Effector memory CD8-positive, alpha-beta T cell (primary cell): Measurements from ENCODE around the gene LRRC45.

ENCODE experiments used
- ATAC-seq: fragments of 150-1000 bp; cut with Tn5 transposase; replicated peaks from 2 replicates; pipeline ENCODE4 v1.10.0; 2021; ENCODE audit warnings: mild to moderate bottlenecking, moderate library complexity
- DNase-seq, 3 experiments: peaks; one replicate each; pipeline ENCODE4 v3.0.0; 2021
- H3K27ac Mint-ChIP-seq, 2 donors: one replicate each; pipeline ENCODE4 v1.8.0; 2022; ENCODE audit warnings: mild to moderate bottlenecking in 2 of 2, mixed read lengths in 2 of 2, moderate library complexity in 2 of 2
- H3K27me3 Mint-ChIP-seq, 2 donors: one replicate each; pipeline ENCODE4 v1.8.0; 2022; ENCODE audit warnings: mixed read lengths in 2 of 2
- H3K36me3 Mint-ChIP-seq: one replicate; pipeline ENCODE4 v1.8.0; 2022; ENCODE audit warnings: mild to moderate bottlenecking, moderate library complexity, mixed read lengths; ENCODE audit not compliant: insufficient read depth
- H3K4me1 Mint-ChIP-seq, 2 donors: one replicate each; pipeline ENCODE4 v1.8.0; 2022; ENCODE audit warnings: low read depth in 2 of 2, mixed read lengths in 2 of 2
- H3K4me3 Mint-ChIP-seq, 2 donors: one replicate each; pipeline ENCODE4 v1.8.0; 2022; ENCODE audit warnings: mild to moderate bottlenecking in 2 of 2, mixed read lengths in 2 of 2, moderate library complexity in 2 of 2
- H3K9me3 Mint-ChIP-seq, 2 donors: one replicate each; pipeline ENCODE4 v1.8.0; 2022; ENCODE audit warnings: mixed read lengths in 2 of 2

Gene LRRC45

GRCh38 chr17:82008258-82008940 is 14.7 kb upstream of the LRRC45 start:
- H3K36me3 Mint-ChIP-seq: no peaks in the 10 kb centered on the region
- ATAC-seq: no peak
- no peak overlapping the region for H3K27ac Mint-ChIP-seq
- no peak for DNase-seq
- no peaks in the 10 kb centered on the region for H3K27me3 Mint-ChIP-seq
- H3K9me3 Mint-ChIP-seq: no peaks in the 10 kb centered on the region
- H3K4me3 Mint-ChIP-seq: no peak overlapping the region
- H3K4me1 Mint-ChIP-seq: peaks cover 3% of the 10 kb centered on the region in 2 donors

DNA sequence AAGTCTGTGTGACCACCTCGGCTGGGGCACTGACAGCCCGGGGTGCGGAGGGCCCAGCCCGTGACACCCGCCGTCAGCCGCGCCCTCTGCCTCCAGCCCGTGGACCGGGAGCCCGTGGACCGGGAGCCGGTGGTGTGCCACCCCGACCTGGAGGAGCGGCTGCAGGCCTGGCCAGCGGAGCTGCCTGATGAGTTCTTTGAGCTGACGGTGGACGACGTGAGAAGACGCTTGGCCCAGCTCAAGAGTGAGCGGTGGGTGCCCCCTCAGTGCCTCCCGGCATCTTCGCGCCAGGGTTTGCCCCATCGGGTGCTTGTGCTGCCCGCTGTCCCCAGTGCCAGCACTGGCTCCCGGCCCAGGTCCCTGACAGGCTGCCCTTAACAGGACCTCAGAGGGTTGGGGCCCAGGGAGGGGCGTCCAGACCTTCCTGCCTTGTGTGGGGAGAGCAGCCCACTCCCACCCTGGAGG is 14.1 kb upstream of the LRRC45 start:
- ATAC-seq (no peak), DNase-seq (no peak)
- H3K4me3 Mint-ChIP-seq: no peak overlapping the region
- peak overlapping the region; percentile 19 to 29 for H3K27ac Mint-ChIP-seq
- no peaks in the 10 kb centered on the region for H3K36me3 Mint-ChIP-seq
- peaks cover 3% of the 10 kb centered on the region in 2 donors for H3K4me1 Mint-ChIP-seq
- H3K9me3 Mint-ChIP-seq: no peaks in the 10 kb centered on the region
- no peaks in the 10 kb centered on the region for H3K27me3 Mint-ChIP-seq

DNA sequence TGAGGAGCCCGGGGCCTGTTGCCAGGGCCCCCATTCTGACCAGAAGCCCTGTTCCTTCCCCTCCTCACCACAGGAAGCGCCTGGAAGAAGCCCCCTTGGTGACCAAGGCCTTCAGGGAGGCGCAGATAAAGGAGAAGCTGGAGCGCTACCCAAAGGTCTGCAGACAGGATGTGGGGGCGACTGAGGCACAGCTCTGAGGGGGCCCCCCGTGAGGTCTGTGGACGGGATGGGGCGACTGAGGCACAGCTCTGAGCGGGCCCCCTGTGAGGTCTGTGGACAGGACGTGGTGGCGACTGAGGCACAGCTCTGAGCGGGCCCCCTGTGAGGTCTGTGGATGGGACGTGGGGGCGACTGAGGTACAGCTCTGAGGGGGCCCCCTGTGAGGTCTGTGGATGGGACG is 13.7 kb upstream of the LRRC45 start:
- H3K27ac Mint-ChIP-seq: peak overlapping the region; percentile 19 to 29
- H3K36me3 Mint-ChIP-seq: no peaks in the 10 kb centered on the region
- no peak for DNase-seq
- H3K9me3 Mint-ChIP-seq: no peaks in the 10 kb centered on the region
- no peaks in the 10 kb centered on the region for H3K27me3 Mint-ChIP-seq
- no peak for ATAC-seq
- H3K4me3 Mint-ChIP-seq: no peak overlapping the region
- peaks cover 3% of the 10 kb centered on the region in 2 donors for H3K4me1 Mint-ChIP-seq

- no peaks in the 10 kb centered on the region for H3K9me3 Mint-ChIP-seq
- ATAC-seq (no peak), DNase-seq (no peak)
- no peak overlapping the region for H3K27ac Mint-ChIP-seq
- peaks cover 2 to 3% of the 10 kb centered on the region in 2 donors for H3K4me1 Mint-ChIP-seq
- no peaks in the 10 kb centered on the region for H3K36me3 Mint-ChIP-seq
- no peaks in the 10 kb centered on the region for H3K27me3 Mint-ChIP-seq
- no peak overlapping the region for H3K4me3 Mint-ChIP-seq
These were observed 12.3 kb upstream of the LRRC45 start for GRCh38 chr17:82010575-82011525.

DNA sequence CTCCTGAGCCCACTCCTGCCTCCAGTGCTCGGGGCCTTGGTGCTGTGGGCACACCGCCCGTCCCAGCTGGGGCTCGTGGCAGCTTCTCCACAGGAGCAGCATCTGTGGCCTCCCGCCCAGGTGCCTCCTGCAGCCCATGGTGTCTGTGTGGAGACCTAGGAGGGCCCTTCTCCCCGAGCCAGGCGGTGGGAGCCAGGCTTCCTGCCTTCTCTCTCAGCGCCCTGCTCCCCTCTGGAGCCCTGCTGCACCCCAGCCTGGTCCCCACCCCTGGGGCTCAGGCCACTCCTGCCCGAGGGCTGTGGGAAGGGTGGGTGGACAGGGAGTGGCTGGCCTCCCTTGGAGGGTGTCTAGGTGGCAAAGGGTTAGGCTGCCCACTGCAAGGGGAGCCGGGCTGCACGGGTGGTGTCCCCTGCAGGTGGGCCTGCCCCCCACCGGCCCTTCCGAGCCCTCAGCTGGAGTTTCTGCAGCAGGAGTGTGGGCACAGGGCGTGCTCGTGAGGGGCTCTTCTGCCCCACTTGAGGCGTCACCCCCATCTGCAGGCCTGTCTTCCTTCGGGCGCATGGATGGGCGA is 11.4 kb upstream of the LRRC45 start:
- no peaks in the 10 kb centered on the region for H3K9me3 Mint-ChIP-seq
- DNase-seq (no peak), ATAC-seq (no peak)
- H3K4me3 Mint-ChIP-seq: no peak overlapping the region
- no peaks in the 10 kb centered on the region for H3K36me3 Mint-ChIP-seq
- H3K27me3 Mint-ChIP-seq: no peaks in the 10 kb centered on the region
- no peaks in the 10 kb centered on the region for H3K4me1 Mint-ChIP-seq
- no peak overlapping the region for H3K27ac Mint-ChIP-seq

GRCh38 chr17:82012261-82012639 is 10.9 kb upstream of the LRRC45 start:
- DNase-seq (no peak), ATAC-seq (no peak)
- Mint-ChIP-seq H3K4me1 (no peaks in the 10 kb centered on the region), H3K27ac (no peak overlapping the region), H3K27me3 (no peaks in the 10 kb centered on the region), H3K4me3 (no peak overlapping the region), H3K36me3 (no peaks in the 10 kb centered on the region), H3K9me3 (no peaks in the 10 kb centered on the region)

DNA sequence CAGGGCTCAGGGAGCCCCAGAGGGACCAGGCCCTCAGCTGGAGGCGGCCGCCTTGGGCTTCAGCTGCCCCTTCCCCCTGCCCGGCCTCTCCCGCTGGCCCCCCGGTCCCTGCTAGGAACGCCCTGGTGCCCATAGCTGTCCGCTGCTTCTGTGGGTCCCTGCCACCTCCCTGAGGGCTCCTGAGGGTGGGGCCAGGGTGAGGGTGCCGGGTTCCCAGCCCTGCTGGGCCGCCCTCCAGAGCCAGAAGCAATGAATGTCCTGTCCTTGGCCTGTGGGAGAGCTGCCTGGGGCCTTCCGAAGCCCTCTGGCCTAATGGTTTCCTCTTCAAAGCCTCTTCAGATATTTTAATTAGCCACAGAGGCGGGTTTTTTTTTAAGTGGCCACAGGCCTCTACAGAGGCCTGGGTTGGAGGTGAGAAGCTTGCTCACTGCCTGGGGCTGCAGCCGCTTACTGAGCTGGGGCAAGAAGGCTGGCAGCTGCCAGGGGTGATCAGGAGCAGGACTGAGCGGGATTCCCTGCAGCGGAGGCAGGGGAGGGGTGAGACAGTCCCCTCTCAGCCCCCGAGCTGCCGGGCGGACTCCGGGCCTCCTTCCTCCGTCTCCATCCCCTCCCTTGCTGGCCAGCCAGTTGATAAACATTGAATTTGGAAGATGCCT is 10.3 kb upstream of the LRRC45 start:
- DNase-seq (no peak), ATAC-seq (no peak)
- Mint-ChIP-seq H3K9me3 (no peaks in the 10 kb centered on the region), H3K4me3 (no peak overlapping the region), H3K27me3 (no peaks in the 10 kb centered on the region), H3K27ac (peak overlapping the region in 1 of 2 donors; percentile 59), H3K4me1 (no peaks in the 10 kb centered on the region), H3K36me3 (no peaks in the 10 kb centered on the region)

DNA sequence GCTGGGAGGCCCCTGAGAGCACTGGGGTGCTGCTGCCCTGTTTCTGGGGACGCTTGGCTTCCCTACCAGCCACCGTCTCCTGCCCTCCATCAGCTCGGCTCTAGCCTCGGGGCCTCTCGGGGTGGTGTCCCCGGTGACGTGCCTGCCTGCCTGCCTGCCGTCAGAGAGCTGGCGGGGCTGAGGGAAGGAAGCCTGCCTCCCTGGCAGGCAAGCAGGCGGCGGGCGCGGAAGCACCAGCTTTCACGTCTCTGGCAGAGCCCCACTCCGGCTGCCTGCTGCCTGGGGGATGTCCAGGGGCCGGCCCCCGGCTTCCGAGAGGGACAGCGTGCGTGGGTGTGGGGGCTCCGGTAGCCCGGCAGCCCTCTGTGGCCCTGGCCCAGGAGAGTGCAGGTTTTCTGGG is 9.8 kb upstream of the LRRC45 start:
- peak overlapping the region in 1 of 2 donors; percentile 59 for H3K27ac Mint-ChIP-seq
- ATAC-seq (no peak), DNase-seq (no peak)
- no peaks in the 10 kb centered on the region for H3K36me3 Mint-ChIP-seq
- no peaks in the 10 kb centered on the region for H3K4me1 Mint-ChIP-seq
- no peaks in the 10 kb centered on the region for H3K27me3 Mint-ChIP-seq
- no peak overlapping the region for H3K4me3 Mint-ChIP-seq
- no peaks in the 10 kb centered on the region for H3K9me3 Mint-ChIP-seq

DNA sequence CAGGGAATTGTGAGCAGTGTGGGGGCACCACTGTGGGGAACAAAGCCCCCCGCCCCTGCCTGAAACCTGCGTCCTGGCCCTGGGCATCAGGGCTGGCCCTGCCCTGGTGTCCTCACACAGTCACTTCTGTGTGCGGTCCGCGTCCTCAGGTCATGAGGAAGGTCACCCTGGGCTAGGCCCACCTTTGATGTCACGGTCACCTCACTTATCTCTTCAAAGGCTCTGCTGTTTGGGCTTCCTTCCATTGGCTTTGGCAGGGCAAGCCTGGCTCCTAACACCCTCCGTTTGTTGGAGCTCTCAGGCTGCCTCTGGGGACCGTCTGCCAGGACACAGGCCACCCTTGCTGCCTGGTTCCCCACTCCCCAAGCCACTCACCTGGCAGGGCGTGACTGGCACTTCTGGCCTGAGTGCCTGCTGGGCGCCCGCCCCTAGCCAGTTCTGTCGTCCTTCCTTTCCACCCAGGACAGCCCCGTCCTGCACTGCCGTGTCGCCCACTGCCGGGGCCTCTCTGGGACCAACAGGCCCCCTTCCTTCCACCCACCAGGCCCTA is 9.3 kb upstream of the LRRC45 start:
- Mint-ChIP-seq H3K27ac (peak overlapping the region in 1 of 2 donors; percentile 62), H3K4me1 (no peaks in the 10 kb centered on the region), H3K36me3 (no peaks in the 10 kb centered on the region), H3K27me3 (no peaks in the 10 kb centered on the region), H3K4me3 (no peak overlapping the region), H3K9me3 (no peaks in the 10 kb centered on the region)
- ATAC-seq (no peak), DNase-seq (no peak)

DNA sequence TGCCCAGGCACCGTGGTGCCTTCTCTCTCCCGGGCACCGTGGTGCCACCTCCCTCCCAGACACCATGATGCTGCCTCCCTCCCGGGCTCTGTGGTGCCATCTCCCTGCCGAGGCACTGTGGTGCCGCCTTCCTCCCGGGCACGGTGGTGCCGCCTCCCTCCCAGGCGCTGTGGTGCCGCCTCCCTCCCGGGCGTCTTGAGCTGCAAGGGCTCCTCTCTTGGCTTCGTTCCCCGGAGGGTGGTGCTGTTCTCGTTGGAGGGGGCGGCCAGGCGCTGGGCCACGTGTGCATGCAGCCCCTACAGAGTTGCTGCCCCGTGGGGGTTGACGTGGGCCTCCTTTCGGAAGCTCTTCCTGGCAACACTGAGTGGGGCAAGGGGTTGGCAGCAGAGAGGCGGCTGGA is 8.7 kb upstream of the LRRC45 start:
- no peak for DNase-seq
- H3K4me1 Mint-ChIP-seq: no peaks in the 10 kb centered on the region
- H3K27ac Mint-ChIP-seq: peak overlapping the region in 1 of 2 donors; percentile 62
- H3K36me3 Mint-ChIP-seq: no peaks in the 10 kb centered on the region
- no peak overlapping the region for H3K4me3 Mint-ChIP-seq
- ATAC-seq: no peak
- H3K27me3 Mint-ChIP-seq: no peaks in the 10 kb centered on the region
- no peaks in the 10 kb centered on the region for H3K9me3 Mint-ChIP-seq

- Mint-ChIP-seq H3K27me3 (no peaks in the 10 kb centered on the region), H3K4me3 (no peak overlapping the region), H3K9me3 (no peaks in the 10 kb centered on the region), H3K27ac (no peak overlapping the region), H3K4me1 (peaks cover 0 to under 1% of the 10 kb centered on the region in 2 donors), H3K36me3 (no peaks in the 10 kb centered on the region)
- ATAC-seq: no peak
- no peak for DNase-seq
These were observed 8.2 kb upstream of the LRRC45 start for GRCh38 chr17:82014971-82015310.

DNA sequence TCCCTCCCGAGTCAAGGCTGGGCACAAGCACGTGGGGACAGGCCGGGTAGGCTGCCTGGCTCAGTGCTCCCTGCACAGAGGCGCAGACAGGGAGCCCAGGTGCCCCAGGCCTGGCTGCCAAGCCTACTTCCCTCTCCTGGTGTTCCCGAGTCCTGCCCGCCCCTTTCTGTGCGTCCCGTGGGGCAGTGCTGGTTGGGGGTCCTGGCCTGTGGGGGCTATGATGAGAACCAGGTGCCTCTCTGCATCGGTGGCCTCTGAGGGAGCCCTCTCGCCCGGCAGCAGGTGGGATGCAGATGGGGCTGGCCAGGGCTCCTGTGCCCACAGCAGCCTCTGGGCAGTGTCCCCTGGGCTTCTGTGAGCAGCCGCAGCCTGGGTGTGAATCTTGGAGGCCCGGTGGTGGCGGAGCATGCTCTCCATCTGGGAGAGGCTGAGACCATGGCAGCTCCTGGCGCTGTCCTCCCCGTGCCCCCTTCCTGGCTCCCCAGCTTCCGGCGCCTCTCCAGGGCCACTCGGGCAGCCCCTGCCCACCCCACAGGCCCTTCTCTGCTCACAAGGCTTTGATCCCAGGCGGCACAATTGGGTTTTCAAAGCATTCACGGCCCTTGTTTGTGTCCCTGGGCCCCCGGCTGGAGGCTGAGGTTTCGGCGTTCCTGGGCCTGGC is 7.7 kb upstream of the LRRC45 start:
- H3K4me3 Mint-ChIP-seq: no peak overlapping the region
- no peaks in the 10 kb centered on the region for H3K27me3 Mint-ChIP-seq
- peaks cover 0 to 4% of the 10 kb centered on the region in 2 donors for H3K4me1 Mint-ChIP-seq
- H3K9me3 Mint-ChIP-seq: no peaks in the 10 kb centered on the region
- H3K36me3 Mint-ChIP-seq: no peaks in the 10 kb centered on the region
- no peak for DNase-seq
- H3K27ac Mint-ChIP-seq: no peak overlapping the region
- ATAC-seq: no peak
